Adrenal gland (tissue), 19 donors: ENCODE data around the gene SPATA31D4. TPM values are rescaled to one million over a fixed set of nuclear protein-coding genes. Genes with fewer than 3 reads are reported as not detected.
"Not testable (repeated sequence)": the region's sequence is repeated elsewhere in the genome, so short reads cannot be mapped to it uniquely, and the experiment has no call there.

Source experiments
- DNase-seq, 7 donors: peaks; one replicate each; pipeline ENCODE4 v3.0.0-alpha.2; 2019 to 2020
- H3K27ac ChIP-seq, 5 donors: fragments of 200-600 bp; sonication (generic) in 4 of 5; 1 replicate in 3 of 5; 2 replicates in 2 of 5; pipeline versions ENCODE4 v1.5.1 to v1.8.0; 2016 to 2020; ENCODE audit warnings: mild to moderate bottlenecking in 1 of 5
- H3K27me3 ChIP-seq: fragments of 200-600 bp; 2 replicates; pipeline ENCODE4 v1.8.0; 2021
- H3K36me3 ChIP-seq, 2 donors: fragments of 200-600 bp; replicated peaks in 1 of 2; 1 replicate in 1 of 2; 2 replicates in 1 of 2; pipeline versions ENCODE4 v1.5.1 to v1.8.0; 2018 to 2022
- H3K4me1 ChIP-seq, 2 donors: fragments of 200-600 bp; replicated peaks in 1 of 2; 1 replicate in 1 of 2; 2 replicates in 1 of 2; pipeline versions ENCODE4 v1.5.1 to v1.8.0; 2018 to 2021
- H3K4me3 ChIP-seq, 4 donors: fragments of 200-600 bp; sonication (generic) in 3 of 4; one replicate each; pipeline ENCODE4 v1.5.1; 2016 to 2018
- H3K9me3 ChIP-seq, 3 donors: fragments of 200-600 bp; sonication (generic) in 1 of 3; replicated peaks in 1 of 3; 1 replicate in 2 of 3; 2 replicates in 1 of 3; pipeline versions ENCODE4 v1.5.1 to v1.8.0; 2016 to 2021
- POLR2A ChIP-seq, 2 donors: fragments of 450-650 bp; IDR thresholded peaks; one replicate each; pipeline ENCODE4 v1.6.1; 2017; ENCODE audit warnings: antibody characterized with exemption in 2 of 2, mild to moderate bottlenecking in 2 of 2, moderate library complexity in 1 of 2
- WGBS, 4 donors: extraction: QIAGEN DNeasy Blood & Tissue Kit in 2 of 4; methylation state at CpG; one replicate each; pipeline versions ENCODE4 v1.1.5 to v1.1.7; 2013 to 2017; 5-methylcytosine and 5-hydroxymethylcytosine counted together
- intact Hi-C, 2 donors: fragments of 100-400 bp; cut with DNase I; formaldehyde crosslinking; loops; one replicate each; pipeline versions ENCODE4 v1.14.1 to v1.15.0; 2022 to 2023
- long read RNA-seq, 10 donors: library from polyadenylated mRNA in 3 of 10; unstranded in 2 of 10; stranded (forward) in 1 of 10; transcript quantifications; one replicate each; pipeline ENCODE4 v2.0.0 and lab custom pipeline, GENCODE V29; 2021 to 2026
- polyA plus RNA-seq, 3 donors: library from polyadenylated mRNA; stranded (reverse); fragments of 200-250 nt in 2 of 3; fragments of 350-450 nt in 1 of 3; fragmentation: Illumina TruSeq in 1 of 3; extraction: RNeasy Lipid Tissue Mini Kit (QIAGEN cat#74804) in 1 of 3; gene quantifications; one replicate each; pipeline ENCODE4 v1.2.3, GENCODE V29; 2013 to 2014
- total RNA-seq, 9 donors: library from RNA; depleted of rRNA in 4 of 9; stranded (reverse); fragments of >200 nt in 4 of 9; fragments of 120-200 nt in 1 of 9; fragmentation: NEBNext Ultra II Directional in 1 of 9; extraction: Animal tissue kit (Norgen Biotek cat#: 25700) in 1 of 9; gene quantifications; one replicate each; pipeline versions ENCODE4 v1.1.0 to v1.2.4, GENCODE V29; 2013 to 2023
- TF ChIP-seq, protein P1 (sequence below), 6 experiments: fragments of 450-650 bp in 4 of 6; fragments of 200-600 bp in 2 of 6; sonication (generic) in 1 of 6; IDR thresholded peaks; 1 replicate in 5 of 6; 2 replicates in 1 of 6; pipeline versions ENCODE4 v1.5.1 to v1.8.0; 2016 to 2021; ENCODE audit warnings: antibody characterized with exemption in 6 of 6, mild to moderate bottlenecking in 2 of 6, moderate library complexity in 1 of 6
- donor health status: healthy with polysubstance abuse.
- donor health status: Bipolar disorder and iron deficiency.
- donor health status: DM: yes; HTN: yes; CAD: no.
- donor health status: DM: no; HTN: no; CAD: no.
- donor health status: DM: no; HTN: no; CAD: no.
- donor health status: DM: yes; HTN: yes; CAD: no.

Gene SPATA31D4
- total RNA-seq (not detected), polyA plus RNA-seq (not detected)
- long read RNA-seq, donor 1: 0 reads
- long read RNA-seq, donor 2: 0 reads
- long read RNA-seq, donor 3: 0 reads
- long read RNA-seq, donor 4: 0 reads
- long read RNA-seq, donor 5: 0 reads
- long read RNA-seq, donor 6: 0 reads
- long read RNA-seq, donor 7: 0 reads
- long read RNA-seq, donor 8: 0 reads
- long read RNA-seq, donor 9: 0 reads
- long read RNA-seq, donor 10: 0 reads

GRCh38 chr9:81928305-81928704, at the start of gene SPATA31D4:
TSS of gene SPATA31D4 (plus strand) at chr9:81928428. CDS start at chr9:81928514, 86 bp downstream.
- H3K9me3 ChIP-seq, DNase-seq, H3K27me3 ChIP-seq, intact Hi-C loops, H3K36me3 ChIP-seq, H3K4me3 ChIP-seq, H3K4me1 ChIP-seq, H3K27ac ChIP-seq: not testable (repeated sequence)
- no CpG with 5 or more reads among the region's 3 CpGs for WGBS, 4 donors

DNA sequence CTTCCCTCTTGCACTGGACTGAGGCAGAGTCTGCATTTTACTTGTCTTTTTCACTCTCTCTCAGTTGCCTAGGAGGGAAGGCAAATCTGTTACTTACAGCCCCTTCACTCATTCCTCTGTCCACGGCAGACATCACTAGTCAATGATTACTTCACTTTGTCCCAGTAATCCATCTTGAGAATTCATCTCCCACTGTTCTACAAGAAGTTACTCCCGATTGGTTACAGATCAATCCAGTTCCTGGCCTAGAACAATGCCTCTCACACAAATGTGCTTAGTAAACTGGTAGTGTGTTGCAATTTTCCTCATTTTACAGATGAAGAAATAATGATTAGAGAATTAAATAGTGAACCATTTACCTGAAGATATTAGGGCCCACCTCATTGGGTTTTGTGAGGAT, 49.7 kb upstream of the SPATA31D4 start:
- DNase-seq: no peak
- Histone ChIP-seq H3K9me3 (no peaks in the 10 kb centered on the region), H3K27me3 (no peaks in the 10 kb centered on the region), H3K4me3 (no peak overlapping the region), H3K36me3 (no peaks in the 10 kb centered on the region), H3K27ac (no peak overlapping the region), H3K4me1 (no peaks in the 10 kb centered on the region)
- intact Hi-C loops: no loop called here
- 86 to 93% (median 89%) methylated on average over 2 of the region's 2 CpGs for WGBS, 4 donors
- TF ChIP-seq, protein P1, sequence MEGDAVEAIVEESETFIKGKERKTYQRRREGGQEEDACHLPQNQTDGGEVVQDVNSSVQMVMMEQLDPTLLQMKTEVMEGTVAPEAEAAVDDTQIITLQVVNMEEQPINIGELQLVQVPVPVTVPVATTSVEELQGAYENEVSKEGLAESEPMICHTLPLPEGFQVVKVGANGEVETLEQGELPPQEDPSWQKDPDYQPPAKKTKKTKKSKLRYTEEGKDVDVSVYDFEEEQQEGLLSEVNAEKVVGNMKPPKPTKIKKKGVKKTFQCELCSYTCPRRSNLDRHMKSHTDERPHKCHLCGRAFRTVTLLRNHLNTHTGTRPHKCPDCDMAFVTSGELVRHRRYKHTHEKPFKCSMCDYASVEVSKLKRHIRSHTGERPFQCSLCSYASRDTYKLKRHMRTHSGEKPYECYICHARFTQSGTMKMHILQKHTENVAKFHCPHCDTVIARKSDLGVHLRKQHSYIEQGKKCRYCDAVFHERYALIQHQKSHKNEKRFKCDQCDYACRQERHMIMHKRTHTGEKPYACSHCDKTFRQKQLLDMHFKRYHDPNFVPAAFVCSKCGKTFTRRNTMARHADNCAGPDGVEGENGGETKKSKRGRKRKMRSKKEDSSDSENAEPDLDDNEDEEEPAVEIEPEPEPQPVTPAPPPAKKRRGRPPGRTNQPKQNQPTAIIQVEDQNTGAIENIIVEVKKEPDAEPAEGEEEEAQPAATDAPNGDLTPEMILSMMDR (IDR thresholded peaks at IDR 0.05): no peak
- TF ChIP-seq POLR2A (IDR thresholded peaks at IDR 0.05): no peak

- no peak for TF ChIP-seq POLR2A (IDR thresholded peaks at IDR 0.05)
- H3K4me1 ChIP-seq: no peaks in the 10 kb centered on the region
- H3K27ac ChIP-seq: no peak overlapping the region
- no peaks in the 10 kb centered on the region for H3K9me3 ChIP-seq
- H3K27me3 ChIP-seq: no peaks in the 10 kb centered on the region
- 47 to 51% (median 49%) methylated on average over 4 of the region's 4 CpGs for WGBS, 4 donors
- intact Hi-C loops: no loop called here
- no peak for DNase-seq
- no peak overlapping the region for H3K4me3 ChIP-seq
- H3K36me3 ChIP-seq: no peaks in the 10 kb centered on the region
Measured at GRCh38 chr9:81879501-81879916, 48.7 kb upstream of the SPATA31D4 start.

DNA sequence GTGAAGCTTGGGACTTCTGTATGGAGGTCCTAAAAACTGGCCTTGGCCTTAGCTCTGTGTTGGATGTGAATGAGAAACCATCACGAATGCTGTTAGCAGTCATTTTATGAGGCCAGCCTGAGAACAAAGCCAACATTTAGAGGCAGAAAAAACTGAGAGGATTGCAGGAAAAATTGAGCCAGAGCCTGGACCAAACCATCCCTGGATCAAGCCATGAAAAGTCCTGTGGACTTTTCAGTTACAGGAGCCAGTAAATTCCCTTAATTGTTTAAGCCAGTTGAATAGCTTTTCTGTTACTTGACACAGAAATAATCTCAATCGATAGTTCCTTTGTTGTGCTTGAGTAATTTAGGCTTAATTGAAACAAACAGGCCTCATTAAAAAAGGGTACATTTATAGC, 42.6 kb upstream of the SPATA31D4 start:
- H3K27ac ChIP-seq: no peak overlapping the region
- no peak overlapping the region for H3K4me3 ChIP-seq
- intact Hi-C loops: no loop called here
- no peak for DNase-seq
- no peaks in the 10 kb centered on the region for H3K9me3 ChIP-seq
- no peaks in the 10 kb centered on the region for H3K36me3 ChIP-seq
- WGBS, 4 donors: 63 to 80% (median 75%) methylated on average over 2 of the region's 2 CpGs
- H3K27me3 ChIP-seq: no peaks in the 10 kb centered on the region
- H3K4me1 ChIP-seq: no peaks in the 10 kb centered on the region
- TF ChIP-seq POLR2A (IDR thresholded peaks at IDR 0.05): no peak
- TF ChIP-seq, protein P1 (IDR thresholded peaks at IDR 0.05): no peak

GRCh38 chr9:81886665-81887064, 41.6 kb upstream of the SPATA31D4 start:
- 66 to 90% (median 73%) methylated on average over 1 of the region's 1 CpG for WGBS, 4 donors
- Histone ChIP-seq H3K4me3 (no peak overlapping the region), H3K4me1 (no peaks in the 10 kb centered on the region), H3K27me3 (no peaks in the 10 kb centered on the region), H3K27ac (no peak overlapping the region), H3K36me3 (no peaks in the 10 kb centered on the region), H3K9me3 (no peaks in the 10 kb centered on the region)
- TF ChIP-seq POLR2A (IDR thresholded peaks at IDR 0.05): no peak
- TF ChIP-seq, protein P1 (IDR thresholded peaks at IDR 0.05): no peak
- intact Hi-C loops: no loop called here
- no peak for DNase-seq
